ENCODE data around the gene ELAVL2.

GRCh38 chr9:23820451-23821374 lies 5.3 kb downstream of the ELAVL2 start:
- TF ChIP-seq CTCF (IDR thresholded peaks at IDR 0.05) (no peak), POLR2A (IDR thresholded peaks at IDR 0.05) (no peak)
